ENCODE data around the gene ZNF496. TPM values are rescaled to one million over a fixed set of nuclear protein-coding genes. Genes with fewer than 3 reads are reported as not detected.

Gene ZNF496
- total and polyA plus RNA-seq, 4 donors: 8.2 to 43.4 (median 15.6) TPM

DNA sequence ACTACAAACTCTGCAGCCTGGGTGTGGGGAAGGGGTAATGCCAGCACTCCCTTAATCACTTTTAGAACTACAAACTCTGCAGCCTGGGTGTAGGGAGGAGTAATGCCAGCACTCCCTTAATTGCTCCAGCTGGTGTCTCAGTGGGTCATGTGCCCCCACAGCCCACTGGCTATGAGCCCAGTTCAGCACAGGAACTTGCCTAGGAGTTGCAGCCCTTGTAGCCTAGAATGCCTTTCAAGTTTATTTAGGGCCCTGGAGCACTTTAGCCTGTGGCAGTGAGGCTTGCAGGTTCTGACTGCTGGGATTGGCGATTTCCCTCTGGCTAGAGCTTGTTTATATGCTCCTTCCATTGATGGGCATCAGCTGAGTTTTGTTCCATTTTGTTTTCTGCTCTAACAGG lies 58.7 kb downstream of the ZNF496 start:
- Histone ChIP-seq H3K4me3 (no peak overlapping the region), H3K27ac (ENCODE audit: low read depth in 1 of 2, low read length in 1 of 2) (no peak overlapping the region), H3K27me3 (ENCODE audit: control insufficient read depth in 3 of 3, insufficient read depth in 3 of 3, low read length in 2 of 3) (no peaks in the 10 kb centered on the region), H3K36me3 (ENCODE audit: control insufficient read depth in 4 of 4, insufficient read depth in 4 of 4, low read length in 4 of 4) (no peaks in the 10 kb centered on the region), H3K9me3 (ENCODE audit: control insufficient read depth in 4 of 4, insufficient read depth in 3 of 4, low read length in 3 of 4) (peaks cover 0 to 14% (median 1%) of the 10 kb centered on the region in 4 donors), H3K4me1 (ENCODE audit: control insufficient read depth in 5 of 5, insufficient read depth in 5 of 5, low read length in 5 of 5) (no peaks in the 10 kb centered on the region), H3K9ac (ENCODE audit: insufficient read depth in 1 of 2, low read length in 2 of 2) (no peak overlapping the region)
- TF ChIP-seq, protein P1, sequence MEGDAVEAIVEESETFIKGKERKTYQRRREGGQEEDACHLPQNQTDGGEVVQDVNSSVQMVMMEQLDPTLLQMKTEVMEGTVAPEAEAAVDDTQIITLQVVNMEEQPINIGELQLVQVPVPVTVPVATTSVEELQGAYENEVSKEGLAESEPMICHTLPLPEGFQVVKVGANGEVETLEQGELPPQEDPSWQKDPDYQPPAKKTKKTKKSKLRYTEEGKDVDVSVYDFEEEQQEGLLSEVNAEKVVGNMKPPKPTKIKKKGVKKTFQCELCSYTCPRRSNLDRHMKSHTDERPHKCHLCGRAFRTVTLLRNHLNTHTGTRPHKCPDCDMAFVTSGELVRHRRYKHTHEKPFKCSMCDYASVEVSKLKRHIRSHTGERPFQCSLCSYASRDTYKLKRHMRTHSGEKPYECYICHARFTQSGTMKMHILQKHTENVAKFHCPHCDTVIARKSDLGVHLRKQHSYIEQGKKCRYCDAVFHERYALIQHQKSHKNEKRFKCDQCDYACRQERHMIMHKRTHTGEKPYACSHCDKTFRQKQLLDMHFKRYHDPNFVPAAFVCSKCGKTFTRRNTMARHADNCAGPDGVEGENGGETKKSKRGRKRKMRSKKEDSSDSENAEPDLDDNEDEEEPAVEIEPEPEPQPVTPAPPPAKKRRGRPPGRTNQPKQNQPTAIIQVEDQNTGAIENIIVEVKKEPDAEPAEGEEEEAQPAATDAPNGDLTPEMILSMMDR (IDR thresholded peaks at IDR 0.05; ENCODE audit: control extremely low read depth, extremely low read depth): no peak
- ATAC-seq (ENCODE audit: insufficient read depth, low FRiP score) (no peak), DNase-seq (peak in 1 of 3 donors; percentile 1)
- WGBS, 2 donors: 72 to 91% methylated on average over 1 of the region's 1 CpG

DNA sequence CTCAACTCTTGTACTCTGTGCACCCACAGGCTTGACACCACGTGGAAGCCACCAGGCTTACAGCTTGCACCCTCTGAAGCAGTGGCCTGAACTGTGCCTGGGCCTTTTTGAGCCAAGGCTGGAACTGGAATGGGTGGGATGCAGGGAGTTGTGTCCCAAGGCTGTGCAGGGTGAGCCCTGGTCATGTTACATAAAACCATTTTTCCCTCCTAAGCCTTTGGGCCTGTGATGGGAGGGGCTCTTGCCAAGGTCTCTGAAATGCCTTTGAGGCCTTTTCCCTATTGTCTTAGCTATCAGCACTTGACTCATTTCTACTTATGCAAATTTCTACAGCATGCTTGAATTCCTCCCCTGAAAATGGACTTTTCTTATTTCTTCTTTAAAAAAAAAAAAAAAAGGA lies 61.7 kb downstream of the ZNF496 start:
- DNase-seq: no peak
- H3K27ac ChIP-seq (ENCODE audit: low read depth in 1 of 2, low read length in 1 of 2): no peak overlapping the region
- no peak overlapping the region for H3K4me3 ChIP-seq
- H3K36me3 ChIP-seq (ENCODE audit: control insufficient read depth in 4 of 4, insufficient read depth in 4 of 4, low read length in 4 of 4): no peaks in the 10 kb centered on the region
- H3K27me3 ChIP-seq (ENCODE audit: control insufficient read depth in 3 of 3, insufficient read depth in 3 of 3, low read length in 2 of 3): no peaks in the 10 kb centered on the region
- TF ChIP-seq, protein P1 (IDR thresholded peaks at IDR 0.05; ENCODE audit: control extremely low read depth, extremely low read depth): no peak
- 58 to 78% methylated on average over 1 of the region's 1 CpG for WGBS, 2 donors
- ATAC-seq (ENCODE audit: insufficient read depth, low FRiP score): no peak
- H3K9me3 ChIP-seq (ENCODE audit: control insufficient read depth in 4 of 4, insufficient read depth in 3 of 4, low read length in 3 of 4): peaks cover 0 to 17% (median 1%) of the 10 kb centered on the region in 4 donors
- H3K9ac ChIP-seq (ENCODE audit: insufficient read depth in 1 of 2, low read length in 2 of 2): no peak overlapping the region
- no peaks in the 10 kb centered on the region for H3K4me1 ChIP-seq (ENCODE audit: control insufficient read depth in 5 of 5, insufficient read depth in 5 of 5, low read length in 5 of 5)

DNA sequence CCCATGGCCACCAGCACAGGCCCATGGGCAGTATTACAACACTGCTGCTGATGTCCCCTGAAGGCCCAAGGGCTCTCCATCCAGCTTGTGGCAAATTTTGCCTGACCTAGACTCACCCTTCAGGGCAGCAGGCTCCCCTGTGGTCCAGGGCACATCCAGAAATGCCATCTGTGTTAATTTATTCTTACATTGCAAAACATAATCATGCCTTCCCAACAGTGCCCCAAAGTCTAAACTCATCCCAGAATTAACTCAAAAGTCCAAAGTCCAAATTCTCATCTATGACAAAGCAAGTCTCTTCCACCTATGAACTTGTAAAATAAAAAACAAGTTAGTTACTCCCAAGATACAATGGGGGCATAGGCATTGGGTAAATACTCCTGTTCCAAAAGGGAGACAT lies 62.5 kb downstream of the ZNF496 start:
- no peaks in the 10 kb centered on the region for H3K36me3 ChIP-seq (ENCODE audit: control insufficient read depth in 4 of 4, insufficient read depth in 4 of 4, low read length in 4 of 4)
- no peak overlapping the region for H3K9ac ChIP-seq (ENCODE audit: insufficient read depth in 1 of 2, low read length in 2 of 2)
- H3K27me3 ChIP-seq (ENCODE audit: control insufficient read depth in 3 of 3, insufficient read depth in 3 of 3, low read length in 2 of 3): no peaks in the 10 kb centered on the region
- TF ChIP-seq, protein P1 (IDR thresholded peaks at IDR 0.05; ENCODE audit: control extremely low read depth, extremely low read depth): no peak
- no peaks in the 10 kb centered on the region for H3K4me1 ChIP-seq (ENCODE audit: control insufficient read depth in 5 of 5, insufficient read depth in 5 of 5, low read length in 5 of 5)
- H3K27ac ChIP-seq (ENCODE audit: low read depth in 1 of 2, low read length in 1 of 2): no peak overlapping the region
- peaks cover 0 to 17% (median 1%) of the 10 kb centered on the region in 4 donors for H3K9me3 ChIP-seq (ENCODE audit: control insufficient read depth in 4 of 4, insufficient read depth in 3 of 4, low read length in 3 of 4)
- H3K4me3 ChIP-seq: no peak overlapping the region
- ATAC-seq (ENCODE audit: insufficient read depth, low FRiP score): no peak
- no peak for DNase-seq

DNA sequence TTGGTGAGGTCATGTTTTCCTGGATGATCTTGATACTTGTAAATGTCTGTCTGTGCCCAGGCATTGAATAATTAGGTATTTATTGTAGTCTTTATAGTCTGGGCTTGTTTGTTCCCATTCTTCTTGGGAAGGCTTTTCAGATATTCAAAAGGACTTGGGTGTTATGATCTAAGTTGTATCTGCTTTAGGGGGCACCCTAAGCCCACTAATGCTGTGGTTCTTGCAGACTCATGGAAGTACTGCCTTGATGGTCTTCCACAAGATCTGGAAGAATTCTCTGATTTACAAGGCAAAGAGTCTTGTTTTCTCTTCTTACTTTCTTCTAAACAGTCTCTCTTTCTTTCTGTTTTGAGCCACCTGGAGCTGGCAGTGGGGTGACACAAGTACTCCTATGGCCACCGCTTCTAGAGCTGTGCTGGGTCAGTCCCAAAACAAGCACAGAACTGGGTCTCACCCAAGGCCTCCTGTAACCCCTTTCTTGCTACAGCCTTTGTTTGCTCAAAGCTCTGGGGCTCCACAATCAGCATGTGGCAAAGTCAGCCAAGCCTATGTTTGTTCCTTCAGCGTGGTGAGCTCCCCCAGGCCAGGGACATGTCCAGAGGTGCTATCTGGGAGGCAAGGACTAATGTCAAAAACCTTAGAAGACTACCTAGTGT lies 63.1 kb downstream of the ZNF496 start:
- no peak overlapping the region for H3K27ac ChIP-seq (ENCODE audit: low read depth in 1 of 2, low read length in 1 of 2)
- DNase-seq: no peak
- H3K9ac ChIP-seq (ENCODE audit: insufficient read depth in 1 of 2, low read length in 2 of 2): no peak overlapping the region
- H3K36me3 ChIP-seq (ENCODE audit: control insufficient read depth in 4 of 4, insufficient read depth in 4 of 4, low read length in 4 of 4): no peaks in the 10 kb centered on the region
- no peaks in the 10 kb centered on the region for H3K4me1 ChIP-seq (ENCODE audit: control insufficient read depth in 5 of 5, insufficient read depth in 5 of 5, low read length in 5 of 5)
- no peak overlapping the region for H3K4me3 ChIP-seq
- peaks cover 0 to 17% (median 1%) of the 10 kb centered on the region in 4 donors for H3K9me3 ChIP-seq (ENCODE audit: control insufficient read depth in 4 of 4, insufficient read depth in 3 of 4, low read length in 3 of 4)
- TF ChIP-seq, protein P1 (IDR thresholded peaks at IDR 0.05; ENCODE audit: control extremely low read depth, extremely low read depth): no peak
- H3K27me3 ChIP-seq (ENCODE audit: control insufficient read depth in 3 of 3, insufficient read depth in 3 of 3, low read length in 2 of 3): no peaks in the 10 kb centered on the region
- no peak for ATAC-seq (ENCODE audit: insufficient read depth, low FRiP score)
- 73 to 95% methylated on average over 2 of the region's 2 CpGs for WGBS, 2 donors

Measured in lung (tissue), 12 donors.